Liver (tissue), 9 donors: Measurements from ENCODE around the gene FICD. TPM values are rescaled to one million over a fixed set of nuclear protein-coding genes. Genes with fewer than 3 reads are reported as not detected.

Experiments
- DNase-seq: peaks from one replicate; pipeline ENCODE4 v3.0.0-alpha.2; 2017; ENCODE audit warnings: low spot score
- H3K27ac ChIP-seq, 2 donors: one replicate each; pipeline ENCODE4 v1.7.0; 2013; ENCODE audit warnings: inconsistent platforms in 2 of 2, low read length in 2 of 2, control low read depth in 1 of 2, low read depth in 1 of 2, mild to moderate bottlenecking in 1 of 2
- H3K27me3 ChIP-seq, 4 donors: one replicate each; pipeline versions ENCODE4 v1.6.1 to v1.7.0; 2013; ENCODE audit warnings: low read length in 3 of 4, inconsistent platforms in 1 of 4, mild to moderate bottlenecking in 1 of 4, moderate library complexity in 1 of 4; ENCODE audit not compliant: control insufficient read depth in 4 of 4, insufficient read depth in 4 of 4
- H3K36me3 ChIP-seq, 4 donors: one replicate each; pipeline versions ENCODE4 v1.6.1 to v1.7.0; 2013; ENCODE audit warnings: low read length in 3 of 4, mild to moderate bottlenecking in 3 of 4, low read depth in 1 of 4, moderate library complexity in 1 of 4; ENCODE audit not compliant: control insufficient read depth in 4 of 4, insufficient read depth in 3 of 4
- H3K4me1 ChIP-seq, 4 donors: one replicate each; pipeline versions ENCODE4 v1.6.1 to v1.7.0; 2013; ENCODE audit warnings: low read length in 3 of 4, mild to moderate bottlenecking in 3 of 4, moderate library complexity in 1 of 4; ENCODE audit not compliant: control insufficient read depth in 4 of 4, insufficient read depth in 4 of 4
- H3K4me3 ChIP-seq, 3 donors: one replicate each; pipeline versions ENCODE4 v1.6.1 to v1.7.0; 2013; ENCODE audit warnings: low read length in 3 of 3, control low read depth in 1 of 3, low read depth in 1 of 3, mild to moderate bottlenecking in 1 of 3
- H3K9ac ChIP-seq, 2 donors: one replicate each; pipeline ENCODE4 v1.7.0; 2013; ENCODE audit warnings: low read length in 2 of 2, mild to moderate bottlenecking in 2 of 2, moderate library complexity in 2 of 2, control low read depth in 1 of 2, low read depth in 1 of 2
- H3K9me3 ChIP-seq, 4 donors: one replicate each; pipeline versions ENCODE4 v1.6.1 to v1.7.0; 2013; ENCODE audit warnings: low read length in 3 of 4; ENCODE audit not compliant: control insufficient read depth in 4 of 4
- EGR1 ChIP-seq, 2 donors: IDR thresholded peaks; 2 replicates each; pipeline ENCODE4 v1.6.1; 2016 to 2018; ENCODE audit warnings: antibody characterized with exemption in 2 of 2, low read depth in 2 of 2
- FOXA1 ChIP-seq: IDR thresholded peaks from 2 replicates; pipeline ENCODE4 v1.6.1; 2016; ENCODE audit warnings: antibody characterized with exemption
- FOXA2 ChIP-seq: IDR thresholded peaks from 2 replicates; pipeline ENCODE4 v1.6.1; 2016; ENCODE audit warnings: antibody characterized with exemption
- GABPA ChIP-seq, 2 donors: IDR thresholded peaks in 1 of 2; conservative IDR thresholded peaks in 1 of 2; 2 replicates each; pipeline ENCODE4 v1.6.1; 2016; ENCODE audit warnings: antibody characterized with exemption in 2 of 2, mild to moderate bottlenecking in 1 of 2, moderate library complexity in 1 of 2
- HNF4A ChIP-seq, 2 donors: conservative IDR thresholded peaks; 2 replicates each; pipeline ENCODE4 v1.6.1; 2016; ENCODE audit warnings: antibody characterized with exemption in 2 of 2, mild to moderate bottlenecking in 2 of 2
- HNF4G ChIP-seq: IDR thresholded peaks from 2 replicates; pipeline ENCODE4 v1.6.1; 2016; ENCODE audit warnings: antibody characterized with exemption
- JUND ChIP-seq, 2 donors: IDR thresholded peaks; 2 replicates each; pipeline ENCODE4 v1.6.1; 2016; ENCODE audit warnings: antibody characterized with exemption in 2 of 2
- NR2F2 ChIP-seq: IDR thresholded peaks from 2 replicates; pipeline ENCODE4 v1.6.1; 2016; ENCODE audit warnings: antibody characterized with exemption
- RXRA ChIP-seq, 2 donors: IDR thresholded peaks; 2 replicates each; pipeline ENCODE4 v1.6.1; 2017 to 2018; ENCODE audit warnings: antibody characterized with exemption in 2 of 2, mild to moderate bottlenecking in 1 of 2
- SP1 ChIP-seq: IDR thresholded peaks from 2 replicates; pipeline ENCODE4 v1.6.1; 2018; ENCODE audit warnings: antibody characterized with exemption, mild to moderate bottlenecking
- TAF1 ChIP-seq: conservative IDR thresholded peaks from 2 replicates; pipeline ENCODE4 v1.6.1; 2016; ENCODE audit warnings: antibody characterized with exemption, mild to moderate bottlenecking
- YY1 ChIP-seq: IDR thresholded peaks from 2 replicates; pipeline ENCODE4 v1.6.1; 2016; ENCODE audit warnings: antibody characterized with exemption, mild to moderate bottlenecking
- WGBS: extraction: QIAGEN DNeasy Blood & Tissue Kit; methylation state at CpG from one replicate; pipeline ENCODE4 v1.1.7; 2013; 5-methylcytosine and 5-hydroxymethylcytosine counted together
- polyA plus RNA-seq, 2 donors: library from polyadenylated mRNA; stranded (reverse) in 1 of 2; unstranded in 1 of 2; fragments of 200-250 nt in 1 of 2; fragments of >200 nt in 1 of 2; fragmentation: Nextera tagmentation in 1 of 2; extraction: Ambion mirVana in 1 of 2; gene quantifications; one replicate each; pipeline versions ENCODE4 v1.2.1 to v1.2.3, GENCODE V29; 2013 to 2015
- total RNA-seq, 2 donors: library from RNA; depleted of rRNA; stranded (reverse); fragments of >200 nt; gene quantifications; one replicate each; pipeline ENCODE4 v1.2.3, GENCODE V29; 2014
- TF ChIP-seq, protein P1 (sequence below): fragments of 150-350 bp; IDR thresholded peaks from 2 replicates; pipeline ENCODE4 v1.5.1; 2017; ENCODE audit warnings: improper control_type of control experiment, low read depth, low read length; ENCODE audit not compliant: missing input control
- TF ChIP-seq, protein P2 (sequence below): IDR thresholded peaks from 2 replicates; pipeline ENCODE4 v1.6.1; 2016; ENCODE audit warnings: antibody characterized with exemption
- TF ChIP-seq, protein P3 (sequence below): IDR thresholded peaks from 2 replicates; pipeline ENCODE4 v1.6.1; 2016; ENCODE audit warnings: antibody characterized with exemption, mild to moderate bottlenecking
- TF ChIP-seq, protein P4 (sequence below): IDR thresholded peaks from 2 replicates; pipeline ENCODE4 v1.6.1; 2016; ENCODE audit warnings: antibody characterized with exemption
- TF ChIP-seq, protein P5 (sequence below): IDR thresholded peaks from 2 replicates; pipeline ENCODE4 v1.6.1; 2016; ENCODE audit warnings: antibody characterized with exemption
- donor health status: healthy.
- donor health status: healthy.
- donor health status: healthy.
- donor health status: healthy.
- donor health status: healthy.

Gene FICD
- total and polyA plus RNA-seq, 4 donors = 3.6 to 20.9 (median 6.6) TPM

DNA sequence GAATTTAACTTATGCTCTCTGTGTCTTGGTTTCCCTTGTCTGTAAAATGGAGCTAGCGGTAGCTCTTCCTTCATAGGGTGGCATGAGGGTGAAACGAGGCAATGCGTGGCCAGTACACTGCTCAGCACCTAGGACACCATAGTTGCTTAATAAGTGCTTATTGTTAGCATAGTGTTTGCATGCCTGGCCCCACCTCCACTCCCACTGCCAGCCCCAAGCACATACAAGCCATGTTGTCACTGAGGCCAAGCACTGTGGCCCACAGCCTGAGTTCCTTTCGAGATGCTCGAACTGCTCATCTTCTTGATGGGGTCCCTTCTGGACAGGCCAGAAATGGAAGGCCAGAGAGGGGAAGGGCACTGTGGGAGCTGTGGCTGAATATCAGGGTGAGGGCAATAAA, 839 bp downstream of the FICD start:
- Histone ChIP-seq H3K4me3 (peak overlapping the region; percentile 77 to 92 (median 86)), H3K27ac (no peak overlapping the region), H3K27me3 (no peaks in the 10 kb centered on the region), H3K9ac (peak overlapping the region in 1 of 2 donors; percentile 53), H3K9me3 (no peaks in the 10 kb centered on the region), H3K4me1 (peaks cover 7 to 19% (median 10%) of the 10 kb centered on the region in 4 donors), H3K36me3 (peaks cover 12 to 31% (median 25%) of the 10 kb centered on the region in 4 donors)
- TF ChIP-seq EGR1 (IDR thresholded peaks at IDR 0.05; ENCODE audit: low read depth in 2 of 2) (no peak), HNF4A (conservative IDR thresholded peaks at IDR 0.05) (no peak), GABPA (IDR thresholded peaks at IDR 0.05 in 1 of 2, conservative IDR thresholded peaks at IDR 0.05 in 1 of 2) (no peak), NR2F2 (no peak), YY1 (peak; percentile 53), RXRA (IDR thresholded peaks at IDR 0.05) (no peak), FOXA2 (no peak), SP1 (no peak), JUND (IDR thresholded peaks at IDR 0.05) (no peak), TAF1 (no peak), HNF4G (no peak), FOXA1 (no peak)
- TF ChIP-seq, protein P1, sequence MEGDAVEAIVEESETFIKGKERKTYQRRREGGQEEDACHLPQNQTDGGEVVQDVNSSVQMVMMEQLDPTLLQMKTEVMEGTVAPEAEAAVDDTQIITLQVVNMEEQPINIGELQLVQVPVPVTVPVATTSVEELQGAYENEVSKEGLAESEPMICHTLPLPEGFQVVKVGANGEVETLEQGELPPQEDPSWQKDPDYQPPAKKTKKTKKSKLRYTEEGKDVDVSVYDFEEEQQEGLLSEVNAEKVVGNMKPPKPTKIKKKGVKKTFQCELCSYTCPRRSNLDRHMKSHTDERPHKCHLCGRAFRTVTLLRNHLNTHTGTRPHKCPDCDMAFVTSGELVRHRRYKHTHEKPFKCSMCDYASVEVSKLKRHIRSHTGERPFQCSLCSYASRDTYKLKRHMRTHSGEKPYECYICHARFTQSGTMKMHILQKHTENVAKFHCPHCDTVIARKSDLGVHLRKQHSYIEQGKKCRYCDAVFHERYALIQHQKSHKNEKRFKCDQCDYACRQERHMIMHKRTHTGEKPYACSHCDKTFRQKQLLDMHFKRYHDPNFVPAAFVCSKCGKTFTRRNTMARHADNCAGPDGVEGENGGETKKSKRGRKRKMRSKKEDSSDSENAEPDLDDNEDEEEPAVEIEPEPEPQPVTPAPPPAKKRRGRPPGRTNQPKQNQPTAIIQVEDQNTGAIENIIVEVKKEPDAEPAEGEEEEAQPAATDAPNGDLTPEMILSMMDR = no peak
- TF ChIP-seq, protein P2, sequence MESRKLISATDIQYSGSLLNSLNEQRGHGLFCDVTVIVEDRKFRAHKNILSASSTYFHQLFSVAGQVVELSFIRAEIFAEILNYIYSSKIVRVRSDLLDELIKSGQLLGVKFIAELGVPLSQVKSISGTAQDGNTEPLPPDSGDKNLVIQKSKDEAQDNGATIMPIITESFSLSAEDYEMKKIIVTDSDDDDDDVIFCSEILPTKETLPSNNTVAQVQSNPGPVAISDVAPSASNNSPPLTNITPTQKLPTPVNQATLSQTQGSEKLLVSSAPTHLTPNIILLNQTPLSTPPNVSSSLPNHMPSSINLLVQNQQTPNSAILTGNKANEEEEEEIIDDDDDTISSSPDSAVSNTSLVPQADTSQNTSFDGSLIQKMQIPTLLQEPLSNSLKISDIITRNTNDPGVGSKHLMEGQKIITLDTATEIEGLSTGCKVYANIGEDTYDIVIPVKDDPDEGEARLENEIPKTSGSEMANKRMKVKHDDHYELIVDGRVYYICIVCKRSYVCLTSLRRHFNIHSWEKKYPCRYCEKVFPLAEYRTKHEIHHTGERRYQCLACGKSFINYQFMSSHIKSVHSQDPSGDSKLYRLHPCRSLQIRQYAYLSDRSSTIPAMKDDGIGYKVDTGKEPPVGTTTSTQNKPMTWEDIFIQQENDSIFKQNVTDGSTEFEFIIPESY = no peak
- TF ChIP-seq, protein P3, sequence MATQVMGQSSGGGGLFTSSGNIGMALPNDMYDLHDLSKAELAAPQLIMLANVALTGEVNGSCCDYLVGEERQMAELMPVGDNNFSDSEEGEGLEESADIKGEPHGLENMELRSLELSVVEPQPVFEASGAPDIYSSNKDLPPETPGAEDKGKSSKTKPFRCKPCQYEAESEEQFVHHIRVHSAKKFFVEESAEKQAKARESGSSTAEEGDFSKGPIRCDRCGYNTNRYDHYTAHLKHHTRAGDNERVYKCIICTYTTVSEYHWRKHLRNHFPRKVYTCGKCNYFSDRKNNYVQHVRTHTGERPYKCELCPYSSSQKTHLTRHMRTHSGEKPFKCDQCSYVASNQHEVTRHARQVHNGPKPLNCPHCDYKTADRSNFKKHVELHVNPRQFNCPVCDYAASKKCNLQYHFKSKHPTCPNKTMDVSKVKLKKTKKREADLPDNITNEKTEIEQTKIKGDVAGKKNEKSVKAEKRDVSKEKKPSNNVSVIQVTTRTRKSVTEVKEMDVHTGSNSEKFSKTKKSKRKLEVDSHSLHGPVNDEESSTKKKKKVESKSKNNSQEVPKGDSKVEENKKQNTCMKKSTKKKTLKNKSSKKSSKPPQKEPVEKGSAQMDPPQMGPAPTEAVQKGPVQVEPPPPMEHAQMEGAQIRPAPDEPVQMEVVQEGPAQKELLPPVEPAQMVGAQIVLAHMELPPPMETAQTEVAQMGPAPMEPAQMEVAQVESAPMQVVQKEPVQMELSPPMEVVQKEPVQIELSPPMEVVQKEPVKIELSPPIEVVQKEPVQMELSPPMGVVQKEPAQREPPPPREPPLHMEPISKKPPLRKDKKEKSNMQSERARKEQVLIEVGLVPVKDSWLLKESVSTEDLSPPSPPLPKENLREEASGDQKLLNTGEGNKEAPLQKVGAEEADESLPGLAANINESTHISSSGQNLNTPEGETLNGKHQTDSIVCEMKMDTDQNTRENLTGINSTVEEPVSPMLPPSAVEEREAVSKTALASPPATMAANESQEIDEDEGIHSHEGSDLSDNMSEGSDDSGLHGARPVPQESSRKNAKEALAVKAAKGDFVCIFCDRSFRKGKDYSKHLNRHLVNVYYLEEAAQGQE = peak; percentile 22
- TF ChIP-seq, protein P4, sequence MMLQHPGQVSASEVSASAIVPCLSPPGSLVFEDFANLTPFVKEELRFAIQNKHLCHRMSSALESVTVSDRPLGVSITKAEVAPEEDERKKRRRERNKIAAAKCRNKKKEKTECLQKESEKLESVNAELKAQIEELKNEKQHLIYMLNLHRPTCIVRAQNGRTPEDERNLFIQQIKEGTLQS = no peak
- TF ChIP-seq, protein P5, sequence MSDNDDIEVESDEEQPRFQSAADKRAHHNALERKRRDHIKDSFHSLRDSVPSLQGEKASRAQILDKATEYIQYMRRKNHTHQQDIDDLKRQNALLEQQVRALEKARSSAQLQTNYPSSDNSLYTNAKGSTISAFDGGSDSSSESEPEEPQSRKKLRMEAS = no peak
- WGBS = 50% methylated on average over 5 of the region's 5 CpGs
- DNase-seq = no peak
